ENCODE data around the gene ZMYND8.
"Not testable (repeated sequence)": the region's sequence is repeated elsewhere in the genome, so short reads cannot be mapped to it uniquely, and the experiment has no call there.

The ZMYND8 gene

GRCh38 chr20:47208534-47209174 is 147.8 kb downstream of the ZMYND8 start:
- DNase-seq (ENCODE audit: low read depth): no peak
- no peak overlapping the region for H3K4me3 ChIP-seq (ENCODE audit: low read depth, low read length)
- TF ChIP-seq, protein P1, sequence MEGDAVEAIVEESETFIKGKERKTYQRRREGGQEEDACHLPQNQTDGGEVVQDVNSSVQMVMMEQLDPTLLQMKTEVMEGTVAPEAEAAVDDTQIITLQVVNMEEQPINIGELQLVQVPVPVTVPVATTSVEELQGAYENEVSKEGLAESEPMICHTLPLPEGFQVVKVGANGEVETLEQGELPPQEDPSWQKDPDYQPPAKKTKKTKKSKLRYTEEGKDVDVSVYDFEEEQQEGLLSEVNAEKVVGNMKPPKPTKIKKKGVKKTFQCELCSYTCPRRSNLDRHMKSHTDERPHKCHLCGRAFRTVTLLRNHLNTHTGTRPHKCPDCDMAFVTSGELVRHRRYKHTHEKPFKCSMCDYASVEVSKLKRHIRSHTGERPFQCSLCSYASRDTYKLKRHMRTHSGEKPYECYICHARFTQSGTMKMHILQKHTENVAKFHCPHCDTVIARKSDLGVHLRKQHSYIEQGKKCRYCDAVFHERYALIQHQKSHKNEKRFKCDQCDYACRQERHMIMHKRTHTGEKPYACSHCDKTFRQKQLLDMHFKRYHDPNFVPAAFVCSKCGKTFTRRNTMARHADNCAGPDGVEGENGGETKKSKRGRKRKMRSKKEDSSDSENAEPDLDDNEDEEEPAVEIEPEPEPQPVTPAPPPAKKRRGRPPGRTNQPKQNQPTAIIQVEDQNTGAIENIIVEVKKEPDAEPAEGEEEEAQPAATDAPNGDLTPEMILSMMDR (IDR thresholded peaks at IDR 0.05; ENCODE audit: insufficient read depth, low read depth, low read length, missing control alignments): no peak

GRCh38 chr20:47206962-47207641 is 149.4 kb downstream of the ZMYND8 start:
- no peak overlapping the region for H3K4me3 ChIP-seq (ENCODE audit: low read depth, low read length)
- DNase-seq (ENCODE audit: low read depth): no peak
- TF ChIP-seq, protein P1 (IDR thresholded peaks at IDR 0.05; ENCODE audit: insufficient read depth, low read depth, low read length, missing control alignments): no peak

- H3K4me3 ChIP-seq (ENCODE audit: low read depth, low read length); DNase-seq (ENCODE audit: low read depth): not testable (repeated sequence)
Measured at GRCh38 chr20:47206552-47206951, 149.9 kb downstream of the ZMYND8 start.

DNA sequence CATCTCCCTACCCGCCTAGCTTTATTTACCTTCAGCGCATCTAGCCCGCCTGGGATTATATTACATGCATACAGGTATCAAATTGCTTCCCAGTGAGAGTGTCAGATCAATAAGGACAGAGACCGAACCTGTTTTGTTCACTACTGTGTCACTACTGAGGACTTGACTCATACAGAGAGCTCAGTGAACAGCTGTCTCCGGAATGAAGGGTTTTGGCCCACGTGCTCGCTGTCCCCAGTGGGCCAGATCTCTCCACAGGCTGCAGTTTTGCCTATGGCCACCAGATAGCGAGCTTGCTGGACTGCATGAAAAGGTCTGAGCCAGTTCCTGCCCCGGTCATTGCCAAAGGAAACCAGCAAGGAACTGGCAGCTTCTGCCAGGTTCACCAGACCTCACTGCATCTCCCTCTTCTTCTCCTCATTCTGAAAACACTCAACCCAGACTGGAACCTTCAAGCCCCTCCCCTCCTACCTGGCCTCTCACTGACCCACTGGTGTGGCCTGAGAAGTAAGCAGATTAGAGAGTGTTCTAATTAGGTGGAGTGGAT is 150.8 kb downstream of the ZMYND8 start:
- no peak overlapping the region for H3K4me3 ChIP-seq (ENCODE audit: low read depth, low read length)
- peak; percentile 82 for DNase-seq (ENCODE audit: low read depth)
- TF ChIP-seq, protein P1 (IDR thresholded peaks at IDR 0.05; ENCODE audit: insufficient read depth, low read depth, low read length, missing control alignments): peak; percentile 69

GRCh38 chr20:47204850-47205122 is 151.7 kb downstream of the ZMYND8 start:
- DNase-seq (ENCODE audit: low read depth); H3K4me3 ChIP-seq (ENCODE audit: low read depth, low read length): not testable (repeated sequence)

- TF ChIP-seq, protein P1 (IDR thresholded peaks at IDR 0.05; ENCODE audit: insufficient read depth, low read depth, low read length, missing control alignments): no peak
- no peak overlapping the region for H3K4me3 ChIP-seq (ENCODE audit: low read depth, low read length)
- no peak for DNase-seq (ENCODE audit: low read depth)
Measured at GRCh38 chr20:47204008-47204849, 152.3 kb downstream of the ZMYND8 start.

- no peak for DNase-seq (ENCODE audit: low read depth)
- TF ChIP-seq, protein P1 (IDR thresholded peaks at IDR 0.05; ENCODE audit: insufficient read depth, low read depth, low read length, missing control alignments): no peak
- H3K4me3 ChIP-seq (ENCODE audit: low read depth, low read length): no peak overlapping the region
Measured at GRCh38 chr20:47202733-47203667, 153.5 kb downstream of the ZMYND8 start.
